Activated T-cell treated with anti-CD3 and anti-CD28 coated beads for 48 hours (primary cell): ENCODE measurements around the gene LIMS1.
A peak's percentile ranks its signal among the peaks of the same experiment; 100 is the strongest.
"Not testable (repeated sequence)": the region's sequence is repeated elsewhere in the genome, so short reads cannot be mapped to it uniquely, and the experiment has no call there.

Source experiments
- DNase-seq: peaks from one replicate; pipeline ENCODE4 v3.0.0-alpha.2; 2020; ENCODE audit warnings: low read depth

LIMS1 gene

GRCh38 chr2:108552566-108552965 is 18.3 kb downstream of the LIMS1 start:
- DNase-seq = no peak

- DNase-seq = no peak
These were observed 19.1 kb downstream of the LIMS1 start for GRCh38 chr2:108553209-108553919.

- DNase-seq = no peak
These were observed 20.3 kb downstream of the LIMS1 start for GRCh38 chr2:108554528-108554927.

- no peak for DNase-seq
These were observed 21.3 kb downstream of the LIMS1 start for GRCh38 chr2:108555572-108555971.

GRCh38 chr2:108556581-108556980 is 22.3 kb downstream of the LIMS1 start:
- DNase-seq = not testable (repeated sequence)

- no peak for DNase-seq
These were observed 26.1 kb downstream of the LIMS1 start for GRCh38 chr2:108560241-108560811.

GRCh38 chr2:108560895-108561530 is 26.7 kb downstream of the LIMS1 start:
- DNase-seq = no peak

GRCh38 chr2:108562274-108562673 is 28.0 kb downstream of the LIMS1 start:
- DNase-seq = no peak

GRCh38 chr2:108564510-108564909 is 30.2 kb downstream of the LIMS1 start:
- DNase-seq = no peak

GRCh38 chr2:108565778-108566375 is 31.6 kb downstream of the LIMS1 start:
- no peak for DNase-seq

- no peak for DNase-seq
These were observed 36.1 kb downstream of the LIMS1 start for GRCh38 chr2:108570416-108570815.

GRCh38 chr2:108571286-108571685 is 37.0 kb downstream of the LIMS1 start:
- no peak for DNase-seq

GRCh38 chr2:108573061-108573460 is 38.8 kb downstream of the LIMS1 start:
- no peak for DNase-seq

- DNase-seq = no peak
These were observed 40.1 kb downstream of the LIMS1 start for GRCh38 chr2:108574332-108574731.

GRCh38 chr2:108575132-108575966 is 41.1 kb downstream of the LIMS1 start:
- DNase-seq = no peak

- no peak for DNase-seq
These were observed 42.8 kb downstream of the LIMS1 start for GRCh38 chr2:108577099-108577498.

- no peak for DNase-seq
These were observed 45.4 kb downstream of the LIMS1 start for GRCh38 chr2:108579623-108580022.

- DNase-seq = no peak
These were observed 45.8 kb downstream of the LIMS1 start for GRCh38 chr2:108580050-108580449.

GRCh38 chr2:108583903-108584520 is 49.7 kb downstream of the LIMS1 start:
- DNase-seq = peak; percentile 26

GRCh38 chr2:108585436-108585835 is 51.2 kb downstream of the LIMS1 start:
- no peak for DNase-seq

- no peak for DNase-seq
These were observed 51.8 kb downstream of the LIMS1 start for GRCh38 chr2:108586116-108586515.

GRCh38 chr2:108586631-108587030 is 52.4 kb downstream of the LIMS1 start:
- DNase-seq = no peak
